Measurements from ENCODE around the gene SDHC. TPM values are rescaled to one million over a fixed set of nuclear protein-coding genes. Genes with fewer than 3 reads are reported as not detected.

The SDHC gene
- total and polyA plus RNA-seq, 2 of the 13 experiments (the other 11 are each of a cell fraction or from before 2014, with no cell fraction given): 27.1 to 229 TPM

DNA sequence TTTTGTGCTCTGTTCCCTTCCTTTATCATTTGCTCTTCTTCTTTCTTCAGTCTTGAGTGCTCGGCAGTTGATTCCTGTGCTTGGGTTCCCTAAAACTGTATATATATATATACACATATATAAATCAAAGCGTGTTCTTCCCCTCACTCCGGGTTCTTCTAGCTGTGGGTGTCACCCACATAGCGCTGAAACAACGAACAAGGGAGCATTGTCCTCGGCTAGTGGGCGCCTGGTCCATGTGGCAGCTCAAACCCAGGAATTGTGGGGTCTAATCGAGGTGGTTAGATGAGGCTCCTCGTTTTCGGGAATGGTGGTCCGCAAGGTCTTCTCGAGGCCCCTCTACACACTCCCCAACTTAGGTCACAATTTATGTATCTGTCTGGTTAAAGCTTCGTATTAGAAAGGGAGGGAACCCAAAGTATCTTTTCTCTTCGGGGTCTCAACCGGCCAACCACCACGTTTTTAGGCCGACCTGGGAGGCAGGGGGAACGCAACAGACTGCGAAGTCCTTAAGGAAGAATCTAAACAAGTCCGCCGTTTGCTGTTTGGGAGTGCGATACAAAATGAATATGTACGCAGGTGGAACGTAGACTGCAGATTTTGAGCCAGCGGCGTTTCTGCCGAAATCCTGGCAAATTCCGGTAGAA, 504 bp upstream of the SDHC start (continued):
- TF ChIP-seq, protein P1, sequence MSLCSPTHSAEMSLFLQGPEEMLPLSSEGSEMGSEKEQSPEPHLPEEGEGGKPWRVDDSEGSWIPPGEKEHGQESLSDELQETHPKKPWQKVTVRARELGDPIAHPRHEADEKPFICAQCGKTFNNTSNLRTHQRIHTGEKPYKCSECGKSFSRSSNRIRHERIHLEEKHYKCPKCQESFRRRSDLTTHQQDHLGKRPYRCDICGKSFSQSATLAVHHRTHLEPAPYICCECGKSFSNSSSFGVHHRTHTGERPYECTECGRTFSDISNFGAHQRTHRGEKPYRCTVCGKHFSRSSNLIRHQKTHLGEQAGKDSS (CRISPR knock-in tag; IDR thresholded peaks at IDR 0.05; ENCODE audit: borderline replicate concordance, low read depth): peak; percentile 5; the same call in 1 of the 2 replicates
- TF ChIP-seq MAFK (conservative IDR thresholded peaks at IDR 0.05 in 1 of 2, IDR thresholded peaks at IDR 0.05 in 1 of 2; ENCODE audit: low read length in 2 of 2) (no peak), ZBTB7A (CRISPR knock-in tag; IDR thresholded peaks at IDR 0.05) (peak; percentile 71; the same call in 1 of the 2 replicates), NR2F6 (IDR thresholded peaks at IDR 0.05) (no peak), NR2F6 (CRISPR knock-in tag; IDR thresholded peaks at IDR 0.05) (no peak), PHF8 (CRISPR knock-in tag; IDR thresholded peaks at IDR 0.05) (no peak), KAT7 (CRISPR knock-in tag; IDR thresholded peaks at IDR 0.05; ENCODE audit: borderline replicate concordance) (no peak), KAT8 (CRISPR knock-in tag; IDR thresholded peaks at IDR 0.05) (no peak), ZNF652 (CRISPR knock-in tag; IDR thresholded peaks at IDR 0.05; ENCODE audit: borderline replicate concordance, low read depth) (no peak), CBX2 (IDR thresholded peaks at IDR 0.05; ENCODE audit: low read depth, low read length) (no peak), CBX2 (CRISPR knock-in tag; IDR thresholded peaks at IDR 0.05; ENCODE audit: low read depth) (no peak), HNF4G (IDR thresholded peaks at IDR 0.05; ENCODE audit: borderline replicate concordance, low read depth, low read length) (no peak), HNF4G (CRISPR knock-in tag; IDR thresholded peaks at IDR 0.05; ENCODE audit: borderline replicate concordance, low read depth) (no peak), GATAD2A (CRISPR knock-in tag; IDR thresholded peaks at IDR 0.05) (peak; percentile 53; the same call in 1 of the 2 replicates), ZNF329 (CRISPR knock-in tag; IDR thresholded peaks at IDR 0.05; ENCODE audit: low read depth) (peak; percentile 44; the same call in 1 of the 2 replicates), ZNF563 (CRISPR knock-in tag; IDR thresholded peaks at IDR 0.05) (peak; percentile 68), ZNF331 (CRISPR knock-in tag; IDR thresholded peaks at IDR 0.05) (no peak)
- TF ChIP-seq, protein P2, sequence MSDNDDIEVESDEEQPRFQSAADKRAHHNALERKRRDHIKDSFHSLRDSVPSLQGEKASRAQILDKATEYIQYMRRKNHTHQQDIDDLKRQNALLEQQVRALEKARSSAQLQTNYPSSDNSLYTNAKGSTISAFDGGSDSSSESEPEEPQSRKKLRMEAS (IDR thresholded peaks at IDR 0.05): peak; percentile 59; the same call in 1 of the 2 replicates
- TF ChIP-seq, protein P3, sequence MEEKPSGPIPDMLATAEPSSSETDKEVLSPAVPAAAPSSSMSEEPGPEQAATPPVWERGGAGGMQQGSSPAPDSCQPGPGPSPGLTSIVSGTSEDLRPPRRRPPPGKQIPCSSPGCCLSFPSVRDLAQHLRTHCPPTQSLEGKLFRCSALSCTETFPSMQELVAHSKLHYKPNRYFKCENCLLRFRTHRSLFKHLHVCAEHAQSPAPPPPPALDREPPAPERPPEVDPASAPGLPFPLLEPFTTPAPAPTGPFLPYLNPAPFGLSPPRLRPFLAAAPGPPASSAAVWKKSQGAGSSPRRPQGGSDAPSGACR (CRISPR knock-in tag; IDR thresholded peaks at IDR 0.05): no peak
- TF ChIP-seq, protein P4, sequence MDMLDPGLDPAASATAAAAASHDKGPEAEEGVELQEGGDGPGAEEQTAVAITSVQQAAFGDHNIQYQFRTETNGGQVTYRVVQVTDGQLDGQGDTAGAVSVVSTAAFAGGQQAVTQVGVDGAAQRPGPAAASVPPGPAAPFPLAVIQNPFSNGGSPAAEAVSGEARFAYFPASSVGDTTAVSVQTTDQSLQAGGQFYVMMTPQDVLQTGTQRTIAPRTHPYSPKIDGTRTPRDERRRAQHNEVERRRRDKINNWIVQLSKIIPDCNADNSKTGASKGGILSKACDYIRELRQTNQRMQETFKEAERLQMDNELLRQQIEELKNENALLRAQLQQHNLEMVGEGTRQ (IDR thresholded peaks at IDR 0.05; ENCODE audit: low read depth, low read length): no peak
- TF ChIP-seq, protein P4 (CRISPR knock-in tag; IDR thresholded peaks at IDR 0.05; ENCODE audit: borderline replicate concordance): no peak
- TF ChIP-seq, protein P5, sequence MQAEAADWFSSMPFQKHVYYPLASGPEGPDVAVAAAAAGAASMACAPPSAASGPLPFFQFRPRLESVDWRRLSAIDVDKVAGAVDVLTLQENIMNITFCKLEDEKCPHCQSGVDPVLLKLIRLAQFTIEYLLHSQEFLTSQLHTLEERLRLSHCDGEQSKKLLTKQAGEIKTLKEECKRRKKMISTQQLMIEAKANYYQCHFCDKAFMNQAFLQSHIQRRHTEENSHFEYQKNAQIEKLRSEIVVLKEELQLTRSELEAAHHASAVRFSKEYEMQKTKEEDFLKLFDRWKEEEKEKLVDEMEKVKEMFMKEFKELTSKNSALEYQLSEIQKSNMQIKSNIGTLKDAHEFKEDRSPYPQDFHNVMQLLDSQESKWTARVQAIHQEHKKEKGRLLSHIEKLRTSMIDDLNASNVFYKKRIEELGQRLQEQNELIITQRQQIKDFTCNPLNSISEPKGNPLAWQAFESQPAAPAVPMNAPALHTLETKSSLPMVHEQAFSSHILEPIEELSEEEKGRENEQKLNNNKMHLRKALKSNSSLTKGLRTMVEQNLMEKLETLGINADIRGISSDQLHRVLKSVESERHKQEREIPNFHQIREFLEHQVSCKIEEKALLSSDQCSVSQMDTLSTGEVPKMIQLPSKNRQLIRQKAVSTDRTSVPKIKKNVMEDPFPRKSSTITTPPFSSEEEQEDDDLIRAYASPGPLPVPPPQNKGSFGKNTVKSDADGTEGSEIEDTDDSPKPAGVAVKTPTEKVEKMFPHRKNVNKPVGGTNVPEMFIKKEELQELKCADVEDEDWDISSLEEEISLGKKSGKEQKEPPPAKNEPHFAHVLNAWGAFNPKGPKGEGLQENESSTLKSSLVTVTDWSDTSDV (CRISPR knock-in tag; IDR thresholded peaks at IDR 0.05): peak; percentile 40; the same call in 1 of the 2 replicates
- TF ChIP-seq, protein P6, sequence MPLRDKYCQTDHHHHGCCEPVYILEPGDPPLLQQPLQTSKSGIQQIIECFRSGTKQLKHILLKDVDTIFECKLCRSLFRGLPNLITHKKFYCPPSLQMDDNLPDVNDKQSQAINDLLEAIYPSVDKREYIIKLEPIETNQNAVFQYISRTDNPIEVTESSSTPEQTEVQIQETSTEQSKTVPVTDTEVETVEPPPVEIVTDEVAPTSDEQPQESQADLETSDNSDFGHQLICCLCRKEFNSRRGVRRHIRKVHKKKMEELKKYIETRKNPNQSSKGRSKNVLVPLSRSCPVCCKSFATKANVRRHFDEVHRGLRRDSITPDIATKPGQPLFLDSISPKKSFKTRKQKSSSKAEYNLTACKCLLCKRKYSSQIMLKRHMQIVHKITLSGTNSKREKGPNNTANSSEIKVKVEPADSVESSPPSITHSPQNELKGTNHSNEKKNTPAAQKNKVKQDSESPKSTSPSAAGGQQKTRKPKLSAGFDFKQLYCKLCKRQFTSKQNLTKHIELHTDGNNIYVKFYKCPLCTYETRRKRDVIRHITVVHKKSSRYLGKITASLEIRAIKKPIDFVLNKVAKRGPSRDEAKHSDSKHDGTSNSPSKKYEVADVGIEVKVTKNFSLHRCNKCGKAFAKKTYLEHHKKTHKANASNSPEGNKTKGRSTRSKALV (CRISPR knock-in tag; IDR thresholded peaks at IDR 0.05): no peak
